ENCODE measurements around the gene TMTC2.

The TMTC2 gene

DNA sequence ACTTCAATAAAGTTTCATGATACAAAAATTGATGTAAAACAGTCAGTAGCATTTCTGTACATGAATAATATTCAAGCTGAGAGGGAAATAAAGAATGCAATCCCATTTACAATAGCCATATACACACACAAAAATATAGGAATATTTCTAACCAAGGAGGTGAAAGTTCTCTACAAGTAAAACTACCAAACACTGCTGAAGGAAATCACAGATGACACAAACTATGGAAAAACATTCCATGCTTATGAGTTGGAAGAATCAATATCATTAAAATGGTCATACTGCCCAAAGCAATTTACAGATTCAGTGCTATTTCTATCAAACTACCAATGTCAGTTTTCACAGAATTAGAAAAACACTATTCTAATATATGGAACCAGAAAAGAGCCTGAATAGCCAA lies 272.3 kb downstream of the TMTC2 start:
- DNase-seq, result peak; percentile 38

DNA sequence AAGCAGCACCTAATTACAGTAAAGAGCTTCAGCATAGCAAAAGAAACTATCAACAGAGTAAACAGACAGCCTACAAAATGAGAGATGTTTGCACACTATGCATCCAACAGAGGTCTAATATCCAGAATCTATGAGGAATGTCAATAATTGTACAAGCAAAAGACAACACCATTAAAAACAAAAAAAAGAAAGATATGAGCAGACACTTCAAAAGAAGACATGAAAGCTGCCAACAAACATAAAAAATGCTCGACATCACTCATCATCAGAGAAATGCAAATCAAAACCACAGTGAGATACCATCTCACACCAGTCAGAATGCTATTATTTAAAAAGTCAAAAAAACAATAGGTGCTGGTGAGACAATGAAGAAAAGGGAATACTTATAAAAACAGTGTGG lies 273.1 kb downstream of the TMTC2 start:
- DNase-seq, result no peak

DNA sequence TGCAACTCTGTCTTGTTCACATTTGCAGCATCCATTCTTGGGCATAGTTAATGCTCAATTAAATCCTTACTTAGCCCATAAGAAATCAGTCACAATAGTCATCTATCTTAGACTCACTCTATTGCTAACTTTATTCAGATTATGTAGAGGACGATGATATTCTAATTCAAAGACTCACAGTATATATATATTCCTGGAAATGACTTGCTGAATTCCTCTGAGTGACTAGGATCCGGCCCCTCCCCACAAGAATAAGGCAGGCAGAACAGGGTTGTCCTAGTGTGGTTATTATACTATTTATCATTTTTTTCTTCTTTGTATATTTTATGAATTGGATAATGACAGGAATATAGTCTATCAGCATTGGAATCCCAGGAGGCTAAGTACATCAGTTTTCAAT lies 275.1 kb downstream of the TMTC2 start:
- no peak for DNase-seq

DNA sequence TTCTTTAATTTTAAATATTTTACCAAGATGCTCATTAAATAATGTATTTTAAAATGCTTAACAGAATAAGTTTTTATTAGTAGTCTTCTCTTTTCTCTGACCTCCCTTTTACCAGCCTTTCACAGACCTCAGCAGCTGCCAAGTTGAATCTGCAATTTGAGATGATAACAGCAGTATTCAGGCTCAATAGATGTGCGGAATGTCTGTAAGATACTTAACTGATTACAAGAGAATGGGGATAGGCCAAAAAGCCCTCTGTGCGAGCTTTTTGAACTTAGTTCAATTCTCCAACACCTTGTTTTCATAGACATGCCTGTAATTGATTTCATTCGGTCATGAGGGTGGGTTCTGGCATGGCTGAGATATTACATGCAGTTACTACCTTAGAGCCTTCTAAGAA lies 277.2 kb downstream of the TMTC2 start:
- no peak for DNase-seq

DNA sequence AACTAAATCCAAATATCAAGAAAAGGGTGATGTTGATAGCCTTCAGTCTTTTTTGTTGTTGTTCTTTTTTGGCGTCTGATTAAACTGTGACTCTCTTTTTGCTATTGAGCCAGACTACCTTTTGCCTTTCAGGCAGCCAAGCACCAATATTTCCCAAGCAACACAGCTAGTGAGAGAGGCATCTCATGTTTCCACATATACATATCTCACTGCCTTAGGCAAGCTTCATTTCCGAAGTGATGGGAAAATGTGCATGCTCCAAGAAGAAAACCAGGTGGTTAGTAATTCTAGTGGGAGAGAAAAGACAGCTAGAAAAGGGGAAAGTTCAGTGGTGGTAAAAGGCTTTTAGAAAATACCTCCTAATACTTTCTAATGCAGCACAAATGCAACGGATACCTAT lies 277.7 kb downstream of the TMTC2 start:
- no peak for DNase-seq

DNA sequence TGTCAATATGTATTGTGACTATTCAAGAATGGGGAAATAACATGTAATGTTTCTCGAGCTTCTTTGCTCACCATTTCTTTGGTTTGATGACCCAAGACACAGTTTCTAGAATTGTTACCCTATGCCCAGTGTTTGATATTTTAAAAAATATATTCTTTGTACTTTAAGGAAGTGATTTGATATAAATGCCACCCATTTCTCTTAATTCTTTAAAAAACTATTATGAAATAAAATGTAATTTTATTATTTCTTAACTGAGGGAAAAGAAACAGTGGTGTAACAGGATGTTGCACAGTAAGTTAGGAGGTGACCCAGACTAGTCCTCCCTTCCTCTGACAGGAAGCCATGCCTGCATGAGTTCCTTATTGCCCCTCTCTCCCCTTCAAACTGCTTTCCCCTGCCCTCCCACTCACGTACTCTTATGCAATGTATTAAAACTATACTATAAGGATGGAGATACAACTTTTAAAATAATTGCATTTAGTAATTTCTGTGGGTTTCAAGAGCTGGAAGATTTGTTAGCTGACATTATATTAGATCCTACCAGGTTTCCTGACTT lies 279.4 kb downstream of the TMTC2 start:
- no peak for DNase-seq

DNA sequence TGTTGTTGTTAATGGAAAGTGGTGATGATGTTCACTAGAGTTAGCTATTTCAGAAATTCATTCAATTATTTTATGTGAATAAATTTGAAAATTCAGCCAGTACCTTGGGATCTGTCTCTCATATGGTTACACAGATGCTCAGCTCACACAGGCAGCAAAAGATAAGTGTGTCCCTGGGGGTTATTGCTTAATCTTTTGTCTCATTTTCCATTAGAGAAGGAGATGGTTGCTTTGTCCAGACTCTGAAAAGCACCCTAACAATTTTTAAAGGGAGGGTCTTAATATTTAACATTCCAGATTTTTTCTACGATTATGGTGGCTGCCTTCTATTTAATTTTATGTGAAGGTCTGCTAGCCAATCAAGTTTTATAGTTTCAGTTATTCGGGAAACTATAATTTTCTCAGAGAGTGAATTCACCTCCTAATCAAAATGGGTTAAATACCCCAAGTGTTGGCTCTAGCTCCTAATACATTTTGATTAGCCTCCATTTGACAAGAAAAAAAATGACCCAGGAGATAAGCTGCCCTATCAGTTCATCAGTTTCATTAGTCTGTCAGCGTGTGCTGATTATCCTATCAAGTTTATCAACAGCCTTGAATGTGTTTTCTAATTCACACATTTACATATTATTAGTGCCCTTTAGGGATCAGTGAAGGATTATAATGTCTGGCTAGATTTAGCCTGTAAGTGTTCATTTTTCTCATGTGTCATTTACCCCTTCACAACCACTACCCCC lies 282.1 kb downstream of the TMTC2 start:
- DNase-seq, result no peak

DNA sequence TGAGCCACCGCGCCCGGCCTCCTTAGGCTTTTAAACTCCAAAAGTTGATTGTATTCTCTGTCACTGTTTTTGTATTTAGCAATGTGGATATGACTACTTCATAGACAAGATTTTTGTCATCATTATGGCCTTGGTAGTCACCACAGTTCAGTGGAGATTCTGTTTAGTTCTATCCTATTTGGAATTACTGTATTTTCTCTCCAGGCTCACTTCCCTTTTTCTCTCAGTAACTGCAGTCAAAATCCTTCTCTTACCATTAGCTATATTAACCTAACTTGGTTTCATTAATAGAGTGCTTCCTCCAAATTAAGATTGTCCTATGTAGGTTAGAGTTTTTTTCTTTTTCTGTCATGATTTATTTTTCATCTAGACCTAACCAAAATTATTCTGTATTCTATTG lies 283.9 kb downstream of the TMTC2 start:
- DNase-seq, result no peak

DNA sequence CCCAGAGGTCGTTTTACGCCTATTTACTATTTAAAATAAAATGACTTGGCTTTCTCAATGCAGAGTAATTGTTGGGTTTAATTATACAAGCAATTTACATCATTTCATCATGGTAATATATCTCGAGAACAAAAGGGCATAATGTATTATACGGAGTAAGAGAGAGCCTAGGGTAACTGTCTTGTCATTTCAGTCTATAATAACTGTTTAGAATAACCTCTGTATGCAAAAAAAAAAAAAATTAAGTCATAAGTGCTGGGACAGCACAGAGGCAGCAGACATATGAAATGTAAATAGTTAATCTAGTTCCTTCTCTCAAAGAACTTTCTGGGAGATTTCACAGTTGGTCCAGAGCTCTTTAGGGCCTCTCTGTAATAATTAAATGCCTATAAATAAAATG lies 284.9 kb downstream of the TMTC2 start:
- DNase-seq, result no peak

DNA sequence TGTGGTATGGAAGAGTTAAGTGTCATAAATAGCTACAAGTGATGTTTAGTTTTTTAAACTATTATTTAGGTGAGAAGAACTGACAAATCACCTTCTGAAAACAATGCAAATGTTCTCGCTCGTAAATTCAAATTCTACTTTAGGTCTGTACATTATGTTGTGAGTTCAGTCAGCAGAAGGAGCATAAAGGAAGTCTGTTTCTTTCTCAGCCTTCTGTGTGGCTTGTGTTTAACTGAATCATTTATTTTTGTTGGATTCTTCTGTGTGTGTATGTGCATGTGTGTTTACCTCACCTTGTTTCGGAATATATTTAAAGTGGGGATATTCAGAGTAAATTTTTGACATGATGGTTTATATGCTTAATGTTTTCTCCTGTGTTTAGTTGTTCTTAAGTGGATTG lies 285.9 kb downstream of the TMTC2 start:
- DNase-seq, result no peak

DNA sequence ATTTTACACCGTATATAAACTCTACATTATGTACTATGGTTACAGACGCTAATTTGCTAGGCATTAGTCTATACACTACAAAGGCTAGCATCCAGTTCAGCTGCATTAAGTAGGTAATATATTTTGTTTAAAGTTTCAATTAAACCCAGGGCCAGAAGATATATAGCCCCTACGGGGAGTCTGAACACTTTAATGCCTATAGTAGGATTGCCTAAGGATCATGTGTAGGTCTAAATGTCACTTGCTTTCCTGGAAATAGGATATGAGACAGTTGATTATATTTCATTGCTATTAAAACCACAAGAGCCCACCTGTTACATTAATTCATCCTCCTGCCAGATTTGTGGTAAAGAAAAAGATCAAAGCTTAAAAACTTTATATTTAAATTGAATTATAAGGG lies 286.9 kb downstream of the TMTC2 start:
- DNase-seq, result no peak

DNA sequence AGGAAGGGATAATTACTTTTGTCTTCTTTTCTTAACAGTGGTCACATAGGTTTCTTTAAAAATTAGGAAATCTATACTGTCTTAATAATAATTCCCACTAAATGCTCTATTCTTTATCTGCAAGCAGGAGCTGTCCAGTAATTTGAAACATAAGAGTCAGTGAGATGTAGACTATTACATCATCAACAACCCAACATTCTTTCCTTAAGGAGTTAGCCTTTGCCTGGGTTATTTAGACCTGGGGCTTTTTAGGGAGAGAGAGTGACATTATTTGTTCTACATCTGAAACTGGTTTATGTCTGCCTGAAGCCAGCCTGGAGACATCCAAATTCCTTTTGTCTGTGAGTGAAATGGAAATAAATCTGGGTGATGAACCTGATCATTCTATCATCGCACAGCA lies 294.4 kb downstream of the TMTC2 start:
- no peak for DNase-seq

DNA sequence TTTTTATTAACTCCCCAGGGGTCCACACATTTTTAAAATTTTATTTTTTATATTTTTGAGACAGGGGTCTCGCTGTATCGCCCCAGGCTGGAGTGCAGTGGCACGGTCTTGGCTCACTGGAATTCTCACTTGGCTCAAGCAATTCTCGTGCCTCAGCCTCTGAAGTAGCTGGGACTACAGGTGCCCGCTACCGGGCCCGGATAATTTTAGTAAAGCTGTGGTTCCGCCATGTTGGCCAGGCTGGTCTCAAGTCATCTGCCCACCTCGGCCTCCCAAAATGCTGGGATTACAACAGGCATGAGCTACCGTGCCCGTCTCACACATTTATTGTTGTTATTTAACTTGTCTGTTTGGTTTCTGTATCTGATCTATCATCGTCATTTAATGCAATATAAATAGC lies 307.4 kb downstream of the TMTC2 start:
- DNase-seq, result no peak

DNA sequence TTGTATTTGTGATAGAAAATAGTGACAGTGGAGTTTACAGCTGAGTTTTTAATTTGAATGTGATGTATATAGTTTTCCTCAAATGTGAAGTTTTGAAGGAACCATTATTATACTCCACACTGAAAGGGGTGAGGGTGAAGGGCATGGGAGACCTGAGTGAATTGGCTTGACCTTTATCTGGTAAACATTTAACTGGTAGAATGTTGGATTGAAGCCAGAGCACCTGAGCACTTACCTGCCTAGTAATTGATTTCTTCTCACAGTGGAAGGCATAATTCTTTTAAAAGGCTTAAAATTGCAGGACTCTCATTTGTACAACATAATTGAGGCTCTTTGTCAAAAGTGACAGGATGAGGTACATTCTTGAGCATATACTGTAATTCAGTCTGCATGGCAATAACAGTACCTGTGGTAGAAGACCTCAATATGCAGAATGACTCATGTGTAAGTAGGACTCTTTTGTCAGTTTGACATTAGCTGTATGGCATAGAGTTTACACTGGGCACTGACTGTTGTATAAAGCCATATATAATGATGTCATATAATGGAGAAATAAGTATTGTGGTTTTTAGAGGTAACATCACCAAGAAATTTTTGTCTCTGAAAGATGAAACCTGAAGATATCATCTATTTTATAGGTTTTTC lies 309.6 kb downstream of the TMTC2 start:
- DNase-seq, result no peak

DNA sequence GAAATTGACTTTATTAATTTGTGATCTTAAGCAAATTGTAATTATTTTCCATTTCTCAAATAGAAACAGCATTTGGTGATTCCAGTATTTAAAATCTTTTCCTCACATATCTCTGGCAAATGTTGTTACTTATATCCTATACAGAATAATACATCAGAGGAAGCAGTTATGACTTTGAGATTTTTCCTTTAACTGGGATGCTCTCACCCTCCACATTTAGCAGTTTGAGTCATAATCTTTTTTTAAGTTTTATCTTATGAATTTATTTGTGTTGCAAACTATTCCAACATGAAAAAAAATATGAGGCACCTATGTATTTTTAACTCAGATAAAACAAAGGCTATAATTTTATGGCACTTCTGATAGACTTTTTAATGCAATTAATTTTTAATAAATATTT lies 311.8 kb downstream of the TMTC2 start:
- peak; percentile 11 for DNase-seq

DNA sequence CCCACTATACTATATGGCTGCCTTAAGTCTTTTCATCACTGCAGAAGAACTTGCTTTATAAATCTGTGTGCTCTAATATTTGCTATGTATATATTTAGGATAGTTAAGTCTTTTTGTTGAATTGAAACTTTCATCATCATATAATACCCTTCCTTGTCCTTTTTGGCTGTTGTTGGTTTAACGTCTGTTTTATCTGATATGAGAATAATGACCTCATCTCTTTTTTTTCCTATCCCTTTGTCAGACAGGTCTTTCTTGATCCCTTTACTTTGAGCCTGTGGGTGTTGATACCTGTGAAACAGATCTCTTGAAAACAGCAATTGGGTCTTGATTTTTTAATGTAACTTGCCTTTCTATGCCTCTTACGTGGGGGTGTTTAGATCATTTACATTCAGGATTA lies 316.3 kb downstream of the TMTC2 start:
- DNase-seq, result no peak

DNA sequence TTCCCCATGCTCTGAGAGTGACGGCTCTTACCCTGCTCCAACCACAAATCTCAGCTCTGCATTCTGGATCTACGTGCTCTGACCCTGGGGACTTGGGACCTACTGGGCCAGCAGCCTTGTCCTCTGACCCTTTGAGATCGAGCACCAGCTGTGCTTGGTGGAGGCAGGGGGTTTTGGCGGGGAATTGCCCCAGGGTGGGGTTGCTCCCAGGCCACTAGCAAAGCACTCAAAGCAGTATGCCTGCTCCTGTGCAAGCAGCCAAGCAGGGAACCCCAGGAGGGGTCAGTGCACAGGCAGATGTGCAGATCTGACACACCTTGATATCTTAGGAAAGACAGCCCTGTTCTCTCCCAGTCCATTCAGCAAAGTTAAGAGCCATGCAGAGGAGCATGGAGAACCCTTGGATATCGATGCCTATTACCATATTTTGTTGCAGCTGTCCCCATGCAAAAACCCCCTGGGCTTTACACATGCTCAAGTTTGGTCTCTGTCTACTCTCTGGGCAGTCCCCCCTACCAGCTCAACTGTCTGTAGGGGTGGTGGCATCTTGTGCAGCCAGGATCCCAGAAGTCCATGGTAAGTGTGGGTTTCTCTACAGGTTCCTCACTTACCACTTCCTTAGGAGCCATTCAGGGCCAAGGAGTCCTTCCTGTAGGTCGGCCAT lies 319.0 kb downstream of the TMTC2 start:
- no peak for DNase-seq

DNA sequence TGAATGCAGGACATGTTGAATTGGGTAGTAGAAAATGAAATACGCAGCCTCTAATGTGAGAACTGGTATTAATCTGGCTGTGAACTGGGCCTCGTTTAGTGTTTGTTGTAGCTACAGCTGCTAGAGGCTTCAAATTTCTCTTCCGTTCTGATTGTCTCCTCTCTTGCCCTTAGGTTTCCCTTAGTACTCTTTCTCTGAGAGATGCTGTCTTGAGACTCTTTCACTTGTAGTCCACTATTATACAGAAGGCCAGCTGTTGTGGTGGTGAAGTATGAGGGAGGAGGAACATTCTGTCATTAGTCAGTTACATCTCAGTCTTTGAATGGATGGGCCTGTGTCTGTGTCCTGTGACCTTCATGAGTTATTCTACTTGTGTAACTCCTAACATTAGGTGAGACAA lies 322.0 kb downstream of the TMTC2 start:
- DNase-seq, result no peak

DNA sequence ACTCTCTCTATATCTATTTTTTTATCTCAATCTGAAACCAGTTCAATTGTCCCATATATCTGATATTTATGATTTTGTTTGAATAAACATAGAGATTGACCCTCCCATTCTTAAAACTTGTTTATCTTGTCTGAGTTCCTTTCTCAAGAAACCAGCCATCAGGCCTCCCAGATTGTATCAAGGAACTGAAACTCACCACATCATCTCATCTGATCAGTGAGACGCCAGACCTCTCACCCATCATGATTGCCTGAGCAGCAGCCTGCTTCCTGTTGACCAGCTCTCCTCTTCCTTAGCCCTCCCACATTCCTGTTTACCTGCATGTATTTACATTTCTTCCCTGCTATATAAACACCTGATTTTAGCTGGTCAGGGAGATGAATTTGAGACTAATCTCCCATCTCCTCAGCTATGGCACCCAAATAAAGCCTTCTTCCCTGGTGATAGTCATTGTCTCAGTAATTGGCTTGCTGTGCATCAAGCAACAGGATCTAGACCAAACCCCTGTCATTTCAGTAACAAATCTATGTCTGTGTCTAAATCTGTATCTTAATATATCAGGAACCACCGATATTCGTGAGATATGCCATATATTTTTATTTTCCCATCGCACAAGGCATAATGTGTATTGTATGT lies 323.6 kb downstream of the TMTC2 start:
- no peak for DNase-seq

DNA sequence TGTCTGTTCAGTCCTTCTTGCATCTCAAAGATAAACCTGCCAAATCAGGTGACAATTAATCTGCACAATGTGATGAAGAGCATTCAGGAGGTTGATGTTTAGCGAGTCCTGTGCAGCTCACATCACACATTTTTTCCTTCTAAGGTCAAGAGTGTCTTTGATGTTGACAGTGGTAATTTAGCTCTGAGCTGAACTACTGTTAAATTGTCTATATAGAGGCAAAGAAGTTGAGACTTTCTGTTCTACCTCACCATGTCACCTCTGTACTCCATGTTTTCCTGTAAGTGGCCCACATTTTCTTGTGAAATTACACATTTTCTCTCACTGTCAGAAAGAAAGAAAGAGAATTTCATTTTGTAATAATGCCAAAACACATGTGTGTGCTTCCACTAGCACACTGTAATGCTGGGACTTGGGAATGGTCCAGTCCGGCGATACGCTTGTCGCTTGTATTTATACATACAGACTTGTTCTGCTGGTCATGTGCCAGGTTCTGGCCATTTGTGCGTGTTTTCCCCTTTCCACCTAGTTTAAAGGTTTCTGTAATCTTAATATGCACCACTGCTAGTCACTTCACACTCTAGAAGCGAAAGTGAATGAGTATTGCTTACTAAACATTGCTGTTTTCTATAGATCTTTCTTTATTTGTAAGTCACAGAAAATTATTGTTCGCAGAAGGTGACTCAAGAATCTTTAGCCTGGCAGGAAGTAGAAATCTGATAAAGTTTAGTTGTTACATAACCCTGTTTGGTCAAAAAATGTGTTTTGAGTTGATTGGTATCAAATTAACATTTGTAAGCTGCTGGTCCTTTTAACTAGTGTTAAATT lies 328.9 kb downstream of the TMTC2 start:
- DNase-seq, result no peak

DNA sequence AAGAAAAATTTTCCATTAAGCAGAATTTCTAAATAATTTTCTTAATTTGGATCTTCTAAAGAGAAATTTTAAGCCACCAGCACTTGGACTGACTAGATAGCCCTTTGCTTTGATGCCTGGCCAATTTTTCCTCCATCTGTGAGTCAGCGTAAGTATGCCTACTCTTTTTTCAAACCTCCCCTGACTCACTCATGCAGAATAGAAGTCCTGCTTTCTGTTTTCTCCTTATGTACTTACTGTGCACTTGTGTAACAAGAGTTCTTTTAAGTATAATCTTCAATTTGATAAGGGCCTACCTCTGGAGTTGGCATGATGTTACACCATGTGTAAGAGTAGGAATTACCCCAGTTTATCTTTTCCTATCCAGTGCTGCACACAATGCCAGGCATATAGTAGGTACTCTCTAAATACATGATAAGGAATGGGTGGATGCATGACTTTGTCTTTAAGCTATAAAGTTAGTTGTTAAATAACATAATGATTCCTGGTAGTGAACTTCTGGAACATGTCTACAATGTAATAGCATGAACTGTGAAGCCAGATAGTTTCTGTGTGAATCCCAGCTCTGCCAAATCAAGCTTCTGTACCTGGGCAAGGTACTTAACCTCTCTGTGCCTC lies 329.6 kb downstream of the TMTC2 start:
- peak; percentile 61 for DNase-seq

DNA sequence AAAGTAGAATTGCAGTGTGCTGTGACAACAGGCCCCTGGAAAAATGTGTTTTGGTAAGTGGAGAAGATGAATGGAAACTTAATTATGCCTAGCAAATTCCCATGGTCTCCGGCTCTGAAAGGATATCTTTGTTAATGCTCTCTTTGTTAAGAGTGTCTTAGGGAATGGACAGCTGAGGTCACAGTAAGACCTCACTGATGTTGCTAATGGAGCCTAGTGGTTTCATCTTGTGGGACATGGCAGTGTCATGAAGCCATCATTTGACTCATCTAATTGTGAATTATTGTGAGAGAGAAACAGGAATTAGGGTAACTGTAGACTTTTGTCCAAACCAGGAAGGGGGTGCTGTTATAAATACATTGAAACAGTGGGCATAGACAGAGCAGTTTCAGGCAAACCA lies 330.3 kb downstream of the TMTC2 start:
- DNase-seq, result no peak
